HepG2 (cell line): ENCODE results near the gene MYADML2. TPM values are rescaled to one million over a fixed set of nuclear protein-coding genes. Genes with fewer than 3 reads are reported as not detected.

ENCODE experiments used
- KAT7 ChIP-seq: IDR thresholded peaks from 2 replicates; pipeline ENCODE4 v1.6.1; 2018; ENCODE audit warnings: borderline replicate concordance, missing compliant biosample characterization
- KDM5B ChIP-seq: sonication (generic); formaldehyde crosslinking; IDR thresholded peaks from 2 replicates; pipeline ENCODE4 v1.4.0; 2020; ENCODE audit warnings: missing genetic modification reagents, mild to moderate bottlenecking, borderline replicate concordance
- MEF2D ChIP-seq: sonication (generic); formaldehyde crosslinking; IDR thresholded peaks from 2 replicates; pipeline ENCODE4 v1.5.1; 2020; ENCODE audit warnings: mild to moderate bottlenecking, missing genetic modification reagents
- NRL ChIP-seq: sonication (generic); formaldehyde crosslinking; IDR thresholded peaks from 2 replicates; pipeline ENCODE4 v1.5.0; 2020; ENCODE audit warnings: missing genetic modification reagents, mild to moderate bottlenecking, moderate library complexity, borderline replicate concordance
- RARA ChIP-seq: IDR thresholded peaks from 2 replicates; pipeline ENCODE4 v1.6.1; 2016; ENCODE audit warnings: missing genetic modification reagents, missing compliant biosample characterization
- RFX5 ChIP-seq: IDR thresholded peaks from 2 replicates; pipeline ENCODE4 v1.6.1; 2011; ENCODE audit warnings: low read depth, low read length, improper control_type of control experiment
- SALL2 ChIP-seq: sonication (generic); formaldehyde crosslinking; IDR thresholded peaks from 2 replicates; pipeline ENCODE4 v1.8.1; 2023; ENCODE audit warnings: mild to moderate bottlenecking, missing genetic modification reagents, inconsistent platforms
- SMAD1 ChIP-seq: sonication (generic); formaldehyde crosslinking; IDR thresholded peaks from 2 replicates; pipeline ENCODE4 v1.4.0; 2020; ENCODE audit warnings: missing genetic modification reagents, low read depth, mild to moderate bottlenecking, borderline replicate concordance
- TERF1 ChIP-seq: sonication (generic); formaldehyde crosslinking; IDR thresholded peaks from 2 replicates; pipeline ENCODE4 v1.8.0; 2022; ENCODE audit warnings: mild to moderate bottlenecking, missing genetic modification reagents, moderate library complexity
- THAP9 ChIP-seq: sonication (generic); formaldehyde crosslinking; IDR thresholded peaks from 2 replicates; pipeline ENCODE4; 2020; ENCODE audit warnings: missing genetic modification reagents, mild to moderate bottlenecking, borderline replicate concordance
- ZNF430 ChIP-seq: sonication (generic); formaldehyde crosslinking; IDR thresholded peaks from 2 replicates; pipeline ENCODE4 v1.9.0; 2021; ENCODE audit warnings: mild to moderate bottlenecking, missing genetic modification reagents
- ZNF776 ChIP-seq: sonication (generic); formaldehyde crosslinking; IDR thresholded peaks from 2 replicates; pipeline ENCODE4 v1.4.0; 2020; ENCODE audit warnings: mild to moderate bottlenecking, missing genetic modification reagents
- polyA plus RNA-seq, 8 experiments: library from polyadenylated mRNA; depleted of rRNA in 3 of 8; stranded (reverse) in 7 of 8; unstranded in 1 of 8; fragments of >200 nt; fragmentation: Illumina TruSeq in 4 of 8; extraction: Trizol in 4 of 8; gene quantifications; 2 replicates each; pipeline versions ENCODE4 v1.2.1 to v1.2.3, GENCODE V29; 2011 to 2016; ENCODE audit warnings: low read depth in 4 of 8, missing spikeins in 1 of 8, mixed read lengths in 1 of 8; ENCODE audit not compliant: insufficient read depth in 1 of 8
- total RNA-seq, 5 experiments: library from RNA; depleted of rRNA; stranded (reverse); fragments of >200 nt; fragmentation: Illumina TruSeq; extraction: Trizol; gene quantifications; 2 replicates each; pipeline ENCODE4 v1.2.3, GENCODE V29; 2016; ENCODE audit warnings: low read depth in 1 of 5
- TF ChIP-seq, protein P1 (sequence below): sonication (generic); formaldehyde crosslinking; IDR thresholded peaks from 2 replicates; pipeline ENCODE4 v1.8.1; 2023; ENCODE audit warnings: mild to moderate bottlenecking, moderate library complexity, missing genetic modification reagents
- TF ChIP-seq, protein P2 (sequence below): sonication (generic); formaldehyde crosslinking; IDR thresholded peaks from 2 replicates; pipeline ENCODE4 v1.4.0; 2020; ENCODE audit warnings: missing genetic modification reagents
- TF ChIP-seq, protein P3 (sequence below): sonication (generic); formaldehyde crosslinking; IDR thresholded peaks from 2 replicates; pipeline ENCODE4 v1.9.0; 2021; ENCODE audit warnings: missing genetic modification reagents, borderline replicate concordance
- TF ChIP-seq, protein P4 (sequence below): sonication (generic); formaldehyde crosslinking; IDR thresholded peaks from 2 replicates; pipeline ENCODE4 v1.4.0; 2020; ENCODE audit warnings: missing genetic modification reagents, mild to moderate bottlenecking, borderline replicate concordance

Gene MYADML2
- total and polyA plus RNA-seq, 2 of the 13 experiments (the other 11 are each of a cell fraction or from before 2014, with no cell fraction given), result not detected

DNA sequence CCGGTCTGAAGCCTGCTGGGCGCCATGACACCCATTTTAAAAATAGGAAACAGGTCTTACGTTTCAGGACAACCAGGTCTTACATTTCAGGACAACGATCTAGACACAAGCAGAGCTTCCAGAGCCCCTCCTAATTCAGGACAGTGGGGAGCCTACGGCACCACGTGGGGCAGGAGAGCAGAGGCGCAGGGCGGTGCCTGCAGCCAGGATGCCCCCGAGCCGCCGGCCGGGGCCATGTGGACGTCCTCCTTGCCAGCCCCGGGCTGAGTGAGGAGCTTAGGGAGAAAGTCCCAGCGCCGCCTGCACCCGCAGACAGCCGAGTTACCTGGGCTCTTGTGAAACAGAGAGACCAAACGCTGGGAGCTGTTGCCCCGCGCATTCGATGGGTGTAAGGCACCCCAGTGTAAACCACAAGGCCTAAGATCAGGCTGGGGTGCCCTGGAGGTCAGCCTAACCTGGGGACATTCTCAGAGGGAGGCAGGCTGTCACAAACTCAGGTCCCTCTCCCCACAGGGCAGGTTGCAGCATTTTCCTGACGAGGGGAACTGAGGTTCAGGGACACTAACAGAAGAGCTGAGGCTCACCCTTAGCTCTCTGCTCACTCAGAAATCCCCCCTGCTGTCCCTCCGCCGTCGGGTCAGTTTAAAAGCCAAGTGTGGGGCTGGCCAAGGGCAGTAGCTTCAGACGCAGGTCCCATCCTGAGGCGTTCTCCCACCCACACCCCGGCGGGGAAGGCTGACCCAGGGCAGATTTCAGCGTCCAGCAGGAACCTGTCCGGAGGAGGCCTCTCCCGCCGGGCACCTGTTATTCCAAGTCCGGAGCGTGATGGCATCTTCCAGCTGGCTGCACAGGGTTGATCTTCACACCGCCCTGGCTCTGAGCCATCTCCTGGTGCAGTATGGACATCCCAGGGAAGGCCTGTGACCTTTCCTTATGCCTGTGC is 15.7 kb upstream of the MYADML2 start (continued):
- TF ChIP-seq THAP9 (CRISPR knock-in tag) (peak; percentile 65; the same call in 1 of the 2 replicates), SMAD1 (CRISPR knock-in tag) (no peak), RFX5 (no peak), RARA (CRISPR knock-in tag) (0 out of 2 replicates have a peak, but pooled peaks have one; percentile 6), KAT7 (CRISPR knock-in tag) (no peak), NRL (CRISPR knock-in tag) (peak; percentile 37; the same call in 1 of the 2 replicates), ZNF776 (CRISPR knock-in tag) (no peak), ZNF430 (CRISPR knock-in tag) (peak; percentile 55; the same call in 1 of the 2 replicates), MEF2D (no peak; the same call in 1 of the 2 replicates), SALL2 (no peak; the same call in 1 of the 2 replicates), TERF1 (no peak), KDM5B (CRISPR knock-in tag) (no peak)
- TF ChIP-seq, protein P1, sequence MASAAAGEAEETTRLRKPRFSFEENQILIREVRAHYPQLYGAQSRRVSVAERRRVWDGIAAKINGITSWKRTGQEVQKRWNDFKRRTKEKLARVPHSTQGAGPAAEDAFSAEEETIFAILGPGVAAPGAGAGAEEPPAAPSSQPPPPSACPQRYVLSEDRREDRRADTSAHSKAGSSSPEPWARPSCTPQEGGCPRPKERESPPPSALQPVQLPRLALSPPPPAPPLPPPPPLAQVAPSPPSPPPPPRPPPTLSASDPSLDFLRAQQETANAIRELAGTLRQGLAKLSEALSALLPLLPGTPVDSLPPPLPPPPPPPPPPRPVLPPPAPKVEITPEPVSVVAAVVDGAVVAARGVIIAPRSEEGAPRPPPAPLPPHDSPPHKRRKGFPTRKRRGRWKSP (CRISPR knock-in tag), result peak; percentile 59; the same call in 1 of the 2 replicates
- TF ChIP-seq, protein P2, sequence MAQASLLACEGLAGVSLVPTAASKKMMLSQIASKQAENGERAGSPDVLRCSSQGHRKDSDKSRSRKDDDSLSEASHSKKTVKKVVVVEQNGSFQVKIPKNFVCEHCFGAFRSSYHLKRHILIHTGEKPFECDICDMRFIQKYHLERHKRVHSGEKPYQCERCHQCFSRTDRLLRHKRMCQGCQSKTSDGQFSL (CRISPR knock-in tag), result no peak
- TF ChIP-seq, protein P3, sequence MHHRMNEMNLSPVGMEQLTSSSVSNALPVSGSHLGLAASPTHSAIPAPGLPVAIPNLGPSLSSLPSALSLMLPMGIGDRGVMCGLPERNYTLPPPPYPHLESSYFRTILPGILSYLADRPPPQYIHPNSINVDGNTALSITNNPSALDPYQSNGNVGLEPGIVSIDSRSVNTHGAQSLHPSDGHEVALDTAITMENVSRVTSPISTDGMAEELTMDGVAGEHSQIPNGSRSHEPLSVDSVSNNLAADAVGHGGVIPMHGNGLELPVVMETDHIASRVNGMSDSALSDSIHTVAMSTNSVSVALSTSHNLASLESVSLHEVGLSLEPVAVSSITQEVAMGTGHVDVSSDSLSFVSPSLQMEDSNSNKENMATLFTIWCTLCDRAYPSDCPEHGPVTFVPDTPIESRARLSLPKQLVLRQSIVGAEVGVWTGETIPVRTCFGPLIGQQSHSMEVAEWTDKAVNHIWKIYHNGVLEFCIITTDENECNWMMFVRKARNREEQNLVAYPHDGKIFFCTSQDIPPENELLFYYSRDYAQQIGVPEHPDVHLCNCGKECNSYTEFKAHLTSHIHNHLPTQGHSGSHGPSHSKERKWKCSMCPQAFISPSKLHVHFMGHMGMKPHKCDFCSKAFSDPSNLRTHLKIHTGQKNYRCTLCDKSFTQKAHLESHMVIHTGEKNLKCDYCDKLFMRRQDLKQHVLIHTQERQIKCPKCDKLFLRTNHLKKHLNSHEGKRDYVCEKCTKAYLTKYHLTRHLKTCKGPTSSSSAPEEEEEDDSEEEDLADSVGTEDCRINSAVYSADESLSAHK (CRISPR knock-in tag), result no peak
- TF ChIP-seq, protein P4, sequence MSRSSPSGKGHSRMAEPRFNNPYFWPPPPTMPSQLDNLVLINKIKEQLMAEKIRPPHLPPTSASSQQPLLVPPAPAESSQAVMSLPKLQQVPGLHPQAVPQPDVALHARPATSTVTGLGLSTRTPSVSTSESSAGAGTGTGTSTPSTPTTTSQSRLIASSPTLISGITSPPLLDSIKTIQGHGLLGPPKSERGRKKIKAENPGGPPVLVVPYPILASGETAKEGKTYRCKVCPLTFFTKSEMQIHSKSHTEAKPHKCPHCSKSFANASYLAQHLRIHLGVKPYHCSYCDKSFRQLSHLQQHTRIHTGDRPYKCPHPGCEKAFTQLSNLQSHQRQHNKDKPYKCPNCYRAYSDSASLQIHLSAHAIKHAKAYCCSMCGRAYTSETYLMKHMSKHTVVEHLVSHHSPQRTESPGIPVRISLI, result 0 out of 2 replicates have a peak, but pooled peaks have one; percentile 9
